HCT116 (cell line): ENCODE measurements around the gene LRP1B.

ENCODE experiments used
- POLR2AphosphoS5 ChIP-seq: IDR thresholded peaks from 2 replicates; pipeline ENCODE4 v1.6.1; 2011; ENCODE audit warnings: mild to moderate bottlenecking, low read depth, low read length, moderate library complexity
- ZNF274 ChIP-seq: fragments of 200-500 bp; sonication (Bioruptor generic); IDR thresholded peaks from 2 replicates; pipeline ENCODE4 v1.6.1; 2014; ENCODE audit warnings: mild to moderate bottlenecking, low read depth, low read length, inconsistent platforms
- TF ChIP-seq, protein P1 (sequence below), 3 experiments: fragments of 200-600 bp in 1 of 3; sonication (generic) in 1 of 3; IDR thresholded peaks in 2 of 3; conservative IDR thresholded peaks in 1 of 3; 2 replicates each; pipeline ENCODE4 v1.5.1; 2012 to 2017; ENCODE audit warnings: low read depth in 2 of 3, low read length in 2 of 3, antibody characterized with exemption in 1 of 3, borderline replicate concordance in 1 of 3, control low read depth in 1 of 3, mild to moderate bottlenecking in 1 of 3, mixed read lengths in 1 of 3, mixed run types in 1 of 3, moderate library complexity in 1 of 3; ENCODE audit not compliant: insufficient read depth in 1 of 3

DNA sequence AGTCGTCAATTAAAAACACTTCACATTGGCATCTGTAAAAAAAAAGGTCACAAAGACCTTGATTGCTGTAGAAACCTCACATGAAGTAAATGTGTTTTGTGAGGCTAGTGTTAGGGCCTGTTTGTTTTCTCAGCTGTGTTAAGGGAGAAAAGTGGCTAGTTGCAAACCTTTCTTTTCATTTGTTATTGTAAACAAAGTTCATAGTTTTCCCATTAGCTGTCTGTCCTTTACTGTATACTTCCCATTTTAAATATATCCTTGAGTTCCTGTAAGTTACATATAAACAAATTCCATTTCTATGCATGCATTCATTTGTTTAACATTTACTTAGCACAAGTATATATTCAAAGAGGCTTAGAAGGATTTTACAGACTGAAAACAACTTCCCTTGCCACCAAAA, 1250.2 kb downstream of the LRP1B start:
- TF ChIP-seq POLR2AphosphoS5, result no peak
- TF ChIP-seq, protein P1, sequence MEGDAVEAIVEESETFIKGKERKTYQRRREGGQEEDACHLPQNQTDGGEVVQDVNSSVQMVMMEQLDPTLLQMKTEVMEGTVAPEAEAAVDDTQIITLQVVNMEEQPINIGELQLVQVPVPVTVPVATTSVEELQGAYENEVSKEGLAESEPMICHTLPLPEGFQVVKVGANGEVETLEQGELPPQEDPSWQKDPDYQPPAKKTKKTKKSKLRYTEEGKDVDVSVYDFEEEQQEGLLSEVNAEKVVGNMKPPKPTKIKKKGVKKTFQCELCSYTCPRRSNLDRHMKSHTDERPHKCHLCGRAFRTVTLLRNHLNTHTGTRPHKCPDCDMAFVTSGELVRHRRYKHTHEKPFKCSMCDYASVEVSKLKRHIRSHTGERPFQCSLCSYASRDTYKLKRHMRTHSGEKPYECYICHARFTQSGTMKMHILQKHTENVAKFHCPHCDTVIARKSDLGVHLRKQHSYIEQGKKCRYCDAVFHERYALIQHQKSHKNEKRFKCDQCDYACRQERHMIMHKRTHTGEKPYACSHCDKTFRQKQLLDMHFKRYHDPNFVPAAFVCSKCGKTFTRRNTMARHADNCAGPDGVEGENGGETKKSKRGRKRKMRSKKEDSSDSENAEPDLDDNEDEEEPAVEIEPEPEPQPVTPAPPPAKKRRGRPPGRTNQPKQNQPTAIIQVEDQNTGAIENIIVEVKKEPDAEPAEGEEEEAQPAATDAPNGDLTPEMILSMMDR (IDR thresholded peaks at IDR 0.05 in 2 of 3, conservative IDR thresholded peaks at IDR 0.05 in 1 of 3; ENCODE audit: borderline replicate concordance in 1 of 3, insufficient read depth in 1 of 3, low read depth in 2 of 3, low read length in 2 of 3), result no peak
- no peak for TF ChIP-seq ZNF274
